Daoy (cell line): ENCODE measurements around the gene PITPNC1. TPM values are rescaled to one million over a fixed set of nuclear protein-coding genes. Genes with fewer than 3 reads are reported as not detected.
"Not testable (repeated sequence)": the region's sequence is repeated elsewhere in the genome, so short reads cannot be mapped to it uniquely, and the experiment has no call there.

Experiments
- DNase-seq: peaks from one replicate; pipeline ENCODE4 v3.0.0-alpha.2; 2015; ENCODE audit warnings: low read depth
- total RNA-seq: library from RNA; depleted of rRNA; stranded (reverse); fragments of >200 nt; shearing (Covaris generic); gene quantifications from 2 replicates; pipeline ENCODE4 v1.2.3, GENCODE V29; 2014

PITPNC1 gene
- total RNA-seq, 1 experiment from 2014 or later, result 8.4 TPM

DNA sequence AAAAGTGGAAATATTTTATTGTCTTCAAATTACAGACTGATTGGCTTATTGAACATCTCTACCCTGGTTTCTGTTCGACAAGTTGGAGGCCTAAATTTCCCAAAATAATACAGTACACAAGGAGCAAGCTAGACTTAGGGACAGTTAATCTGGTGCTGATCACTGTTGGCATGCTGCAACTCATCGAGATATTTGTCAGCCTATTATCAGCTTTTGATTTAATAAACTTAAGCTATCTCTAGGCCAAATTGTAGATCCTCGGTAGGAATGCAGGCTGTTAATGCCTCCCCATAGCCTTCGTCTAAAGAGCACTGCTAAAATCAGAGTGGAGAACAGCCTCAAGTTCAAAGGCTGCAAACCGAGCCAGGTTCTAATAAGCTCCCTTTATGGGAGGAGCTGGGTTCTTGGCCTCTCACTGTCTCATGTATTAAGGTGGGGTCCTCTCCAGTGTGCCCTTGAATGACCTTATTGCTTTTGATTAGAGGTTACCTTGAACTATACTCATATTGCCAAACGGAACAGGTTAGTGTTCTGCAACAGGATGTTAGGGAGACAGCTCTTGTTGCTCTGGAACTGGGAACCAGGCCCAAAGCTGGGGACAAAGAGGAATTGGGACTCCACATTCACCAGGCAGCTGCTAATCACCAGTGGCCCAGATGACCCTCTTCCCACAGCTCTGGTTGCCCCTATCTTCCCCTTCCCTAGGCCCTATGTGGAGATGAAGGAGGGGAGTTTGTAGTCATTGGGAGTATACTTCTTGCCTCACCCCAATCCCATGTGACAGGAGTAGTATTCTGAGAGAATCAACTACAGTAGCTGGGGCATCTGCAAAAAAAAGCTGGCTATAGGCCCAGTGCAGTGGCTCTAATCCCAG, 271.2 kb downstream of the PITPNC1 start:
- no peak for DNase-seq

DNA sequence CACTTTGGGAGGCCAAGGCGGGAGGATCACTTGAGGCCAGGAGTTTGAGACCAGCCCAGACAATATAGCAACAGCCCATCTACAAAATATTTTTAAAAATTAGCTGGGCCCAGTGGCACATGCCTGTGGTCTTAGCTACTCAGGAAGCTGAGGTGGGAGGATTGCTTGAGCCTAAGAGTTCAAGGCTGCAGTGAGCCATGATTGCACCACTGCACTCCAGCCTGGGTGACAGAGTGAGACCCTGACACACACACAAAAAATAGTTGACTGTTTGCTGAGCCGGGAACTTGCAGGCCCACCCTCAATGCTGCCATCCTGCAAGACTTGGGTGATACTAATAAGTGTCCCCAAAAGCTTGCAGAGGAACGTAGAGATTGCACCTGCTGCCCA, 271.8 kb downstream of the PITPNC1 start:
- DNase-seq, result not testable (repeated sequence)

DNA sequence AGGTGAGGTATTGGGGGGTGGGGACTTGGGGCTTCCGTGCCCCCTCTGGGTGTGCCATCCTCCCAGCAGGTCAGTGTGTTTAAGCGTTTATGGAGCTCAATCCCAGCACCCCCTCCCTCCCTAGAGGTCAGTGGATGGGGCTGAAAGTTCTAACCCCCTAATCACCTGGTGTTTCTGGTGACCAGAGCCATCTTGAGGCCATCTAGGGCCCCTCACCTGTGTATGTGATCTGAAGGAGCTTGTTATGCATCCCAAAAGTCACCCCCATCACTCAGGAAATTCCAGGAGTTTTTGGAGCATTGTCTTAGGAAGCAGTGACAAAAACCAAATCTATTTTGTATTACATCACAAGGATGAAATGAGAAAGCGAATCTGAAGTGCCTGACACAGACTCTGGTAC, 272.8 kb downstream of the PITPNC1 start:
- no peak for DNase-seq

DNA sequence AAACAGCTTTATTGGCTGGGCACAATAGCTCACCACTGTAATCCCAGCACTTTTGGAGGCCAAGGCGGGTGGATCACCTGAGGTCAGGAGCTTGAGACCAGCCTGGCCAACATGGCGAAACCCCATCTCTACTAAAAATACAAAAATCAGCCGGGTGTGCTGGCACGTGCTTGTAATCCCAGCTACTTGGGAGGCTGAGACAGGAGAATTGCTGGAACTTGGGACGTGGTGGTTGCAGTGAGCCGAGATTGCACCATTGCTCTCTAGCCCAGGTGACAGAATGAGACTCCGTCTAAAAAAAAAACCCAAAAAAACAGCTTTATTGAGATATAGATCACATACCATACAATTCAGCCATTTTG, 274.1 kb downstream of the PITPNC1 start:
- DNase-seq, result not testable (repeated sequence)

DNA sequence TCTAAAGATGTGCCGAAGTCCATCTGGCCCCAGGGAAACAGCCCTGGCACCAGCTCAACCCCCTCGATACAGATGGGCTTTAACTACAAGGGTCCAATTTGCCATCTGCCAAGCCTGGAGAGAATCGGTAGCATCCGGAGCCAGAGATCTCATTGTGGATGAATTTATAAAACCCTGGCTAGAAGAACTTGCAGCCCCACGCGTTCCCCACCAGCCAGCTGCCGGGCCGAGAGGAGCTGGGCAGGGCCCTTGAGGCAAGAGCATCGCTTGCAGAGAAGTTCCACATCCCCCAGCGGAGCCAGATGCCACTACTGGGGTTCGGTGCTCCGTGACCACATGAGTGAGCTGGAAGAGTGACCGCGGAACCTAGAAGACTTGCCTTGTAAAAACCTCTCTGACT, 275.4 kb downstream of the PITPNC1 start:
- no peak for DNase-seq

DNA sequence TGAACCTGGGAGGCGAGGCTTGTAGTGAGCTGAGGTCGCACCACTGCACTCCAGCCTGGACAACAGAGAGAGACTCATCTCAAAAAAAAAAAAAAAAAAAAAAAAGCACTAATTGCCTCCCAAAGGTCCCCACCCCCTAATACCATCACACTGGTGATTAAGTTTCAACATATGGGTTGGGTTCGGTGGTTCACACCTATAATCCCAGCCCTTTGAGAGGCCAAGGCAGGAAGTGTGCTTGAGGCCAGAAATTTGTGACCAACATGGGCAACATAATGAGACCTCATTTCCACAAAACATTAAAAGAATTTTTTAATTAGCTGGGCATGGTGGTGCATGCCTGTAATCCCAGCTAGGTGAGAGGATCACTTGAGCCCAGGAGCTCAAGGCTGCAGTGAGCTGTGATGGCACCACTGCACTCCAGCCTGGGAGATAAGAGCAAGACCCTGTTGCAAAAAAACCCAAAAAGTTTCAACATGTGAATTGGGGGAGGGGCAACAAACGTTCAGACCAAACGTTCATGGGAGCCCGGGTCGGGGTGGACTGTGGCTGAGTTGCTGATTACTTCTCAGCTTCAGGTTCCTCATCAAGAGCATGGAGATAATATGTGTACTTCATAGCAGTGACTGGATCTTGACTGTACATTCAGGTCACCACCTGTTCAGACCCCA, 278.5 kb downstream of the PITPNC1 start:
- DNase-seq, result no peak

DNA sequence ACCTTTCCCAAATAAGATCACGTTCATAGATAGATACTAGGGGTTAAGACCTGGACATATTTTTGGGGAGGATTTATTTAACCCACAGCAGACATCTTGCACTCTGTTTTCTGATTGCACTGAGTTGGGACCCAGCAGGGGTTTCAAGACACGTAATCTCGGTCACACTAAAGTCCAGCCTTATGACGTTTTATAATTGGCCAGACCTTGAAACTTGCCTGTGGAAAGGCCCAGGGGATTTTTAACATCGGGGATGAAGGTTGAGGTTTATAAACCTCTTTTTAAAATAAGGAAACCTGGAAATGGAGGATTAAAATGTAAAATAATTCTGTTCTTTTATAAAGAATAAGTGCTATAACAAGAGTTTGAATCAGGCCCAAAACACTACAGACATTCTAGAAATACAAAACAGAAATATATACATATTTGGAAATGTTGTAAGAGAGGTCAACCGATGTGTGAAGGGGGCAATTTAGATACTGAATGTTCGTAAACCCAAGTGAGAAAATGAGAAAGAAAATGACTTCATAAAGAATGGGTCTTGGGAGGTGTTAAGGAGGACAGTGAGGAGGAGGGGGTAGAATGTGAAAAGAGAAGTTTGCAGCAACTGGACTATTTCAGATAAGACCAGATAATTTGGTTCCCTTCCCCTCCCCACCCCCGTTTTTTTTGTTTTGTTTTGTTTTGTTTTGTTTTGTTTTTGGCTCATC, 279.6 kb downstream of the PITPNC1 start:
- DNase-seq, result no peak

DNA sequence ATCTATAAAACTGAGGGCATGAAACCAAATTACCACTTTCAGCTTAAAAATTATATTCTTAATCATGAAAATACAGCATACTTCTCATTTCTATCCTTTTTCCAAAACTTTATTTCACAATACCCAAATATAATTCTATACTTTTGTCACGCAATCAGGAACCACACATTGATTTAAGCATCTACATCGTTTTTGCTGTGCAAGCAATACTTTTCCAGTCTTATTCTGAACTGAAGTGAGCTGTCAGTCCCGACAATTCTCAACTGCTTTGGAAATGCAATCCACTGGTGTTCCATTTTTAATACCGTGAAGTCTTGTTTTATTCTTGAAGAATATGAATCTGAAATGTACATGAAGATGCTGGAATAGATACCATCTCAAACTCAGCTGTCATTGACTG, 280.5 kb downstream of the PITPNC1 start:
- DNase-seq, result no peak

DNA sequence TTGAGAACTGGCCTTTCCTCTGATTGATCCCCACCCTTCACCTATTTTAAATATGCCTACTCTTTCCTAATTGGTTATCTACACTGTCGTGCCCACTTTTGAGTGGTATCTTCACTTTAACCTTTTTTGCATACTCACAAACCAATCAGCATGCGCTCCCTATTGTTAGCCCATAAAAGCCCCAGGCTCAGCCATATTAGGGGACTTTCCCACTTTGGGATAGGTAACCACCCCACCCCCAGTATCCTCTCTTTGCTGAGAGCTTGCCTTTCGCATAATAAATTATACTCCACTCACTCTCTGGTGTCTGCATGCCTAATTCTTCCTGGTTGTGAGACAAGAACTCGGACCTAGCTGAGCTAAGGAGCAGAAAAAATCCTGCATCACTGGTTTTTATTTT, 281.2 kb downstream of the PITPNC1 start:
- no peak for DNase-seq

DNA sequence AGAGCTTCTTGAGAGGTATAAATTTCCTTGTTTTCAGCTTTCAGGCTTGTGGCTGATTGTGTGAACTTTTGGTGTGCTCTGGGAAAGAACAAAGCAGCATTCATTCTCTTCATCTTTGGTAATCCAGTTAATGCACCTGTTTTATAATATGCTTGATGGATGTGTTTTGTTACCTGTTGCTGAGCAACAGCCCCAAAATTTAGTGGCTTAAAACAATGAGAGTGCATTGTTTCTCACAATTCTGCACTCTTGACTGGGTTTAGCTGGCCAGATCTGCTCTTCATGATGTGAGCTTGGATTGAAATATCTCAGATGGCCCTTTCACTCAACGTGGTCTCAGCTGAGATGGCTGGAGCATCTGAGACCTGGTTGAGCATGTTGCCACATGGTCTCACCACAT, 281.9 kb downstream of the PITPNC1 start:
- no peak for DNase-seq

DNA sequence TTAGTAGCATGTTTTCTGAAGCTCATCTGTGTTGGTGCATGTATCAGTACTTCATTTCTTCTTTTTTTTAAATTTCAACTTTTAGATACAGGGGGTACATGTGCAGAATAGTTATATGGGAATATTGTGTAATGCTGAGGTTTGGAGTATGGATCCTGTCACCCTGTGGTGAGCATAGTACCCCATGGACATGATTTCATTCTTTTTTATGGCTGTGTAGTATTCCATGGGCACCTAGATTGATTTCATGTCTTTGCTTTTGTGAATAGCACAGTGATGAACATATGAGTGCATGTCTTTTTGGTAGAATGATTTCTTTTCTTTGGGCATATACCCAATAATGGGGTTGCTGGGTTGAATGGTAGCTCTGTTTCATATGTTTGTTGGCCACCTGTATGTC, 285.6 kb downstream of the PITPNC1 start:
- no peak for DNase-seq

DNA sequence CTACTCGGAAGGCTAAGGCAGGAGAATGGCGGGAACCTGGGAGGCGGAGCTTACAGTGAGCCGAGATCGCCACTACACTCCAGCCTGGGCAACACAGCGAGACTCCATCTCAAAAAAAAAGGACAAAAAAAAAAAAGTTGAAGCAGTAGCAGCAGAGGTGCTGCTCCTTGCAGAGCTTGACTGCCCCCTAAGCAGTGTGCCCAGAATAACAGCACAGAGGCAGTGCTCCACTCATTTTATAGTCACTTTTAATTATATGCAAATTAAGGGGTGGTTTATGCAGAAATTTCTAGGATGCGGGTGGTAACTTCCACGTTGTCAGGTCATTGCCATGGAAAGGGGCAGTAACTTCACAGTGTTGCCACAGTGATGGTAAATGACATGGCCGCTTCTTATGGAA, 286.4 kb downstream of the PITPNC1 start:
- DNase-seq, result no peak

DNA sequence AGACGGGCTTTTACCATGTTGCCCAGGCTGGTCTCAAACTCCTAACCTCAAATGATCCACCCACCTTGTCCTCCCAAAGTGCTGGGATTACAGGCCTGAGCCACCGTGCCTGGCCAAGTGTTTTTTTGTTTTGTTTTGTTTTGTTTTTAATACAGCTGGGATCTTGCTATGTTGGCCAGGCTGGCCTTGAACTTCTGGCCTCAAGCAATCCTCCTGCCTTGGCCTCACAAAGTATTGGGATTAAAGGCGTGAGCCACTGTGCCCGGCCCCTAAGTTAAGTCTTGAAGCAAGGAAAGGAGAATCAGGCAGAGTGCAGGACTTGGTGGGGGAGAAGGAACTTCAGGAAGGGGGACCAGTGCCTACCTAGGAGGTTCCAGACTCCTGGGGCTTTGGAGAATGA, 288.9 kb downstream of the PITPNC1 start:
- no peak for DNase-seq

DNA sequence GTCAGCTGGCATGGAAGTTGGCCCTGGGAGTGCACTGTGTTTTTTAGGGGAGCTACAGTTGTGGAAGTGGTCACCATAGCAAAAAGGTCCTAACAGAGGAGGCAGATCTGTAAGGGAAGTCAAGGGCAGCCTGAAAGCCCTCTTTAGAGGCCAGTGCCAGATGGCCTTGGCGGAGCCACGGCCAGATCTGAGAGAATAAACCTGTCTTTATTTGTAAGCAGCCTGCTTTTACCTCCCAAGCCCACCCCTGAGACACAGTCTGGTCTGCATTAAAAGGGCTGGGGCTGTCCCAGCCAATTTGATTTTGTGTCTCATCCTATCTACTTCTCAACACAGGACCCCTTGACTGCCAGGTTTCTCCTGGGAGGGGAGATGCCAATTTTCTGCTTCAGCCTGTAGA, 289.6 kb downstream of the PITPNC1 start:
- DNase-seq, result no peak

DNA sequence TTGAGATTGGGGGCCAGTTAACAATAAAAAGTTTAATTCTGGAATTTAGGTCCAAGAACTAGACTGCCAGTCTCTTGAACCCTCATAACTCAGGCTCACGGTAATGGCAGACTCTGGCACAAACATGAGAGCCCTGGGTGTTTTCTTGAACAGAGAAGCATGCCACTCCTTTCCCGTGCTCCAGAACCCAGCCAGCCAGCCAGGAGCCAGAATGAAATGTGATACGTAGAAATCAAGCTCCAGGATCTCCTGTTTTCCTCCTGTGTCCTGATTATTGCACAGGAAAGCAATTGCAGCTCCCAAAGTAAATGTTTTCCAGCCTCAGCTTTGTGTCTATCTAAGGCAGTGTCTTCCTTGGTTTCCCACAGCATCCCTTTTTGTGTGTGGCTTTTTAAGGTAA, 294.4 kb downstream of the PITPNC1 start:
- DNase-seq, result no peak

DNA sequence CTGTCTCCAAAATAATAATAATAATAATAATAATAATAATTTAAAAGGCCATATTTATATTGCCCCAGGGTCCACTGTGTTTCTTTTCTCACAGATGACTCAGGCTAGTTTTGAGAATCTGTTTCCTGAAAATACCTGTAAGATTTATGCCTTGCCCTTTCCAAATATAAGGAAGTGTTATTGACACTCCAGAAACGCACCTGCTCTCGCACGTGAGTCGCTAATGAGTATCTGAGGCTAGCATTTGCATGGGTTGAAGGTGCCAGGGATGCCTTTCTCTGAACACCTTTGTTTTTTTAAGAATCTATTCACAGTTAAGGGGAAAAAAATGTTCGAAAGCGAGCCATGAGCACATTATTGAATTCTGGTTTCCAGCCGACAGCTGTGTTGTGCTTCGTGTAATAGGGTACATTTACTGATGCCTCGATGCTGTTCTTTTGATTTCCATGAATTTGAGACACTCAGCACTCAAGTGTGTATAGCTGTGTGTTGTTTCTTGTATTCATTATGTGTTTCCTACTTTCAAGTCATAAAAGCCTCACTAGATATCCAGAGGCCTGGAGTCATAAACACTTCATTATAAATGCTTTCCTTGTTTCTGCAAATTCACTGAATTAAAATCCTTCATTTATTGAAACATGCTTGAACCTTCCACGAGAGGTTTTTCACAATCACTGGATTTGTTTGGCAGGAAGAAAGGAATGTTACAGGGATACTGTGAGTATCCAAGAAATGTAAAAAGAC, 295.7 kb downstream of the PITPNC1 start:
- DNase-seq, result no peak

DNA sequence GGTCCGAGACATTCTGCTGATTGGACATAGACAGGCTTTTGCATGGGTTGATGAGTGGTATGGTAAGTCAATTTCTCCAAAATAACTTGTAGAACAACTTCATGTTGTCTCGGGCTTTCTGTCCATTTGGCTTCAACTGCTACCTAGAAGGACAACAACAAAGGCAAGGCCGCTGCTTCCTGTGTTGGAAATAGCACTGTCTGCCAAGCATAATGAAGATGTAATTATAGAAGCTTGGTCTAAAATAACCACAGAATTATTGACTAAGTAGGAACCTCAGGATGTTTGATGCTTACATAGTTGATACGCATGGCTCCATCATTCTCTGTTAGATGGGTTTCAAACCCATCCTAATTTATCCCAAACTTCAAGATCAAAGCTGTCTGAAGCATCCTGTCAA, 298.4 kb downstream of the PITPNC1 start:
- DNase-seq, result no peak

DNA sequence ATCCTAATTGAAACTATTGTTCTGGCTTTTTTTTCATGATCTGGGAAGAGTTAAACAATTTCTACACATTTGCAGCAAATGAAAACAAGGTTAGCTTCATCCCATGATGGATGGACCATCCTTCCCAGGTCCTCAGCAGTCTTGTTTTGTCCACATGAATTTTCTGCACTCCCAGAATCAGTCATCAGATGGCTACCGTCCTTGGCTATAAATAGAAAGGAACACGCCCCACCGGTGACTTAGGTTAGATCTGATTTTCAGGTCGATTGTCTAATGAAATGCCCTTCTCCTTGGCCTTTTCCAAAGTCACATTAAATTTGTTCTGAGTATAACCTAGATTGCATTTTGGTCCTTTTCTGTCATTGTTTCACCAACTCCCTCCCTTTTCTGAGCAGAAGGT, 299.2 kb downstream of the PITPNC1 start:
- no peak for DNase-seq

DNA sequence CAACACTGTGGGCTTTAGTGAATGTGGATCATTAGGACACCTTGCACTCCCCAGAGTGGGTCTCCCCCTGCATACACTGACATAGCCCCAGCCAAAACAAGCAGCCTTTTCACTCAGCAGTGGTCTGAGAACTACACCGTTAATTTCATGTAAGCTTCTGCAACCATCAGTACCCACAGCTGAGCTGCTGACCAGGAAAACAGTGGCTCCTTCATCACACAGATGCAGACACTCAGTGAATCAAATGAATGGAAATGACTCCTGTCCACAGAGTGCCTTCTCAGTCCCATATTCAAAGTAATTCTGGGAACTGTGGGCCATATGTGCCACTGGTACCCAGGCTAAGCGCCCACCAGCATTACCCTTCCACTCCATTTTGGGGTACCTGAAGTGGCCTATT, 301.3 kb downstream of the PITPNC1 start:
- no peak for DNase-seq

DNA sequence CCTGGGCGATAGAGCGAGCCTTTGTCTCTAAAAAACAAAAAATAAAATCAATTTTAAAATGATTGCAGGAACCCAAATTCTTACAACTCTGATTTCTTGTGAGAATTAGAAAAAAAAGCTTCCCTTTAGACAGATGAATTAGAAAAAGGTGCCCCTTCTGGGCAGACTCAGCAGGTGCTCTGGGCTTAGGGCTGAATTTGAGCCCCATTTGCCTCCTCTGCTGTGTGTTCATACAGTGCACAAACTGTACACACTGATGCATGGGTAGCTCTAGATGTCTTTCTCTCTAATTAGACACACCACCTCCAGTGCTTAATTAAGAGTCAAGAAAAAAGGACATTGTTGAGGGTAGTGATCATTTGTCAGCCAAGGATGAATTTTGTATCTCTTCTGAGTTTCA, 302.1 kb downstream of the PITPNC1 start:
- DNase-seq, result no peak

DNA sequence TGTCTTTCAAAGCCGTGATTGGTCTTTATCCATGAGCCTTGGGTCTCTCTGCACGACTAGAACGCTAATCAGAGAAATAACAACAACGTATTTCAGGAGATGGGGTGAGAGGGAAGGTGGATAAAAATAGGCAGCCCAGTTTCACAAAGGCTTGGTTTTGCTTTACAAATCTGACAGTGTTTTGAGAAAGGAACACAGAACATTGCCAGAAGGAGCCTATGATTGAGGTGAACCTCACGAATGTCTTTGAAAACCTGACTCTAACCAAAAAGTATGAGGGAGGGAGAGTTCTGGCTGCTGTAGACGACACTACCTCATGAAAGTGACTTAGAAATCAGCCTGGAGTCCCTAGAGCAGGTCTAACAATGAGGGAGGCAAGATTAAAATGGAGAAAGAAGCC, 302.6 kb downstream of the PITPNC1 start:
- no peak for DNase-seq
